HG03196 (cell line): ENCODE data around the gene SLC24A3.

Experiments used
- ATAC-seq: cut with Tn5 transposase; IDR thresholded peaks from one replicate; pipeline ENCODE4 v1.9.1; 2021; ENCODE audit not compliant: unreplicated experiment

Gene SLC24A3

GRCh38 chr20:19568128-19568527, 355.7 kb downstream of the SLC24A3 start:
- no peak for ATAC-seq

- ATAC-seq, result no peak
Measured at GRCh38 chr20:19571996-19572395, 359.6 kb downstream of the SLC24A3 start.

- no peak for ATAC-seq
Measured at GRCh38 chr20:19577692-19578091, 365.2 kb downstream of the SLC24A3 start.

- ATAC-seq, result no peak
Measured at GRCh38 chr20:19582782-19583181, 370.3 kb downstream of the SLC24A3 start.

GRCh38 chr20:19583532-19584175, 371.2 kb downstream of the SLC24A3 start:
- no peak for ATAC-seq

- no peak for ATAC-seq
Measured at GRCh38 chr20:19588241-19588640, 375.8 kb downstream of the SLC24A3 start.

- ATAC-seq, result no peak
Measured at GRCh38 chr20:19588732-19589131, 376.3 kb downstream of the SLC24A3 start.

- no peak for ATAC-seq
Measured at GRCh38 chr20:19589787-19590362, 377.4 kb downstream of the SLC24A3 start.

- ATAC-seq, result no peak
Measured at GRCh38 chr20:19590382-19590781, 377.9 kb downstream of the SLC24A3 start.

GRCh38 chr20:19593762-19594161, 381.3 kb downstream of the SLC24A3 start:
- ATAC-seq, result no peak

- no peak for ATAC-seq
Measured at GRCh38 chr20:19594896-19595295, 382.5 kb downstream of the SLC24A3 start.

- no peak for ATAC-seq
Measured at GRCh38 chr20:19598117-19598850, 385.8 kb downstream of the SLC24A3 start.

- no peak for ATAC-seq
Measured at GRCh38 chr20:19599200-19599599, 386.8 kb downstream of the SLC24A3 start.

- no peak for ATAC-seq
Measured at GRCh38 chr20:19600042-19600441, 387.6 kb downstream of the SLC24A3 start.

- ATAC-seq, result no peak
Measured at GRCh38 chr20:19601126-19601810, 388.8 kb downstream of the SLC24A3 start.

- no peak for ATAC-seq
Measured at GRCh38 chr20:19602675-19603375, 390.4 kb downstream of the SLC24A3 start.

- no peak for ATAC-seq
Measured at GRCh38 chr20:19603376-19603750, 390.9 kb downstream of the SLC24A3 start.

- ATAC-seq, result no peak
Measured at GRCh38 chr20:19605786-19606485, 393.5 kb downstream of the SLC24A3 start.

GRCh38 chr20:19609642-19610223, 397.3 kb downstream of the SLC24A3 start:
- no peak for ATAC-seq

- ATAC-seq, result no peak
Measured at GRCh38 chr20:19615629-19616028, 403.2 kb downstream of the SLC24A3 start.
